Astrocyte (in vitro differentiated cells and primary cell): Measurements from ENCODE around the gene PSEN2. TPM values are rescaled to one million over a fixed set of nuclear protein-coding genes. Genes with fewer than 3 reads are reported as not detected.

ENCODE experiments used
- total RNA-seq: library from RNA; stranded (reverse); gene quantifications from 2 replicates; pipeline ENCODE4 v1.2.1, GENCODE V29; 2021

Gene PSEN2
- total RNA-seq, 1 donor from 2014 or later, result 12.4 TPM

Other genes with a start within 250 kb of the PSEN2 start
- gene ITPKB, start 131.3 kb upstream of the PSEN2 start, total RNA-seq, result 10.5 and 10.9 TPM in 2 replicates
- gene COQ8A, start 69.7 kb downstream of the PSEN2 start, total RNA-seq, result 8.2 and 8.4 TPM in 2 replicates